Mesothelial cell of epicardium (in vitro differentiated cells): ENCODE results near the gene PHPT1. TPM values are rescaled to one million over a fixed set of nuclear protein-coding genes. Genes with fewer than 3 reads are reported as not detected.

Experiments used
- DNase-seq, 2 experiments: peaks; one replicate each; pipeline ENCODE4 v3.0.0; 2021; ENCODE audit warnings: low spot score in 2 of 2; ENCODE audit not compliant: unreplicated experiment in 2 of 2
- H3K27ac Mint-ChIP-seq: 2 replicates; pipeline ENCODE4 v1.8.0; 2021; ENCODE audit warnings: mixed read lengths
- H3K27me3 Mint-ChIP-seq: 2 replicates; pipeline ENCODE4 v1.8.0; 2021; ENCODE audit warnings: low read depth, mixed read lengths
- H3K36me3 Mint-ChIP-seq: 2 replicates; pipeline ENCODE4 v1.8.0; 2021; ENCODE audit warnings: mixed read lengths
- H3K4me1 Mint-ChIP-seq: 2 replicates; pipeline ENCODE4 v1.8.0; 2021; ENCODE audit warnings: mixed read lengths
- H3K4me3 Mint-ChIP-seq: 2 replicates; pipeline ENCODE4 v1.8.0; 2021; ENCODE audit warnings: mild to moderate bottlenecking, moderate library complexity, mixed read lengths
- H3K9me3 Mint-ChIP-seq: 2 replicates; pipeline ENCODE4 v1.8.0; 2021; ENCODE audit warnings: mixed read lengths
- CTCF ChIP-seq: fragments of 200-600 bp; sonication (generic); IDR thresholded peaks from one replicate; pipeline ENCODE4 v1.5.0; 2021; ENCODE audit warnings: antibody characterized with exemption; ENCODE audit not compliant: unreplicated experiment
- total RNA-seq: library from RNA; stranded (reverse); gene quantifications from 3 replicates; pipeline ENCODE4 v1.2.1, GENCODE V29; 2021

Gene PHPT1
- total RNA-seq, 1 donor from 2014 or later = 168 TPM

- Mint-ChIP-seq H3K4me3 (peak overlapping the region; percentile 94), H3K27me3 (peaks cover 12% of the 10 kb centered on the region), H3K9me3 (no peaks in the 10 kb centered on the region), H3K4me1 (peaks cover 7% of the 10 kb centered on the region), H3K36me3 (peaks cover 2% of the 10 kb centered on the region), H3K27ac (no peak overlapping the region)
- TF ChIP-seq CTCF = no peak
- no peak for DNase-seq
Observed at GRCh38 chr9:136850866-136851775, 1.9 kb downstream of the PHPT1 start.

- Mint-ChIP-seq H3K27me3 (peaks cover 5% of the 10 kb centered on the region), H3K9me3 (no peaks in the 10 kb centered on the region), H3K4me3 (peak within 1 kb of the TSS; percentile 24), H3K27ac (no peak within 1 kb of the TSS), H3K4me1 (peaks cover 5% of the 10 kb centered on the region), H3K36me3 (no peaks in the 10 kb centered on the region)
- TF ChIP-seq CTCF = no peak
- DNase-seq = no peak
Observed at GRCh38 chr9:136851941-136852663, 2.9 kb downstream of the PHPT1 start, which contains the start of gene MAMDC4. TSS of gene MAMDC4 (plus strand) at chr9:136852346. CDS start at chr9:136852417, 71 bp downstream.

GRCh38 chr9:136852664-136853595 is 3.7 kb downstream of the PHPT1 start:
- Mint-ChIP-seq H3K9me3 (no peaks in the 10 kb centered on the region), H3K36me3 (no peaks in the 10 kb centered on the region), H3K4me1 (peaks cover 5% of the 10 kb centered on the region), H3K27me3 (peaks cover under 1% of the 10 kb centered on the region), H3K27ac (no peak overlapping the region), H3K4me3 (no peak overlapping the region)
- peak in 1 of 2 experiments; percentile 13 for DNase-seq
- TF ChIP-seq CTCF = no peak

- no peak for DNase-seq
- H3K4me3 Mint-ChIP-seq = no peak overlapping the region
- H3K4me1 Mint-ChIP-seq = peaks cover 5% of the 10 kb centered on the region
- no peaks in the 10 kb centered on the region for H3K9me3 Mint-ChIP-seq
- H3K27me3 Mint-ChIP-seq = no peaks in the 10 kb centered on the region
- no peak overlapping the region for H3K27ac Mint-ChIP-seq
- no peaks in the 10 kb centered on the region for H3K36me3 Mint-ChIP-seq
- TF ChIP-seq CTCF = no peak
Observed at GRCh38 chr9:136853596-136854112, 4.4 kb downstream of the PHPT1 start.
